Measurements from ENCODE around the gene TIMM44. TPM values are rescaled to one million over a fixed set of nuclear protein-coding genes. Genes with fewer than 3 reads are reported as not detected.
A peak's percentile ranks its signal among the peaks of the same experiment; 100 is the strongest.
"Not testable (repeated sequence)": the region's sequence is repeated elsewhere in the genome, so short reads cannot be mapped to it uniquely, and the experiment has no call there.

The TIMM44 gene
- total and polyA plus RNA-seq, 2 donors: 31.2 to 60.2 TPM

DNA sequence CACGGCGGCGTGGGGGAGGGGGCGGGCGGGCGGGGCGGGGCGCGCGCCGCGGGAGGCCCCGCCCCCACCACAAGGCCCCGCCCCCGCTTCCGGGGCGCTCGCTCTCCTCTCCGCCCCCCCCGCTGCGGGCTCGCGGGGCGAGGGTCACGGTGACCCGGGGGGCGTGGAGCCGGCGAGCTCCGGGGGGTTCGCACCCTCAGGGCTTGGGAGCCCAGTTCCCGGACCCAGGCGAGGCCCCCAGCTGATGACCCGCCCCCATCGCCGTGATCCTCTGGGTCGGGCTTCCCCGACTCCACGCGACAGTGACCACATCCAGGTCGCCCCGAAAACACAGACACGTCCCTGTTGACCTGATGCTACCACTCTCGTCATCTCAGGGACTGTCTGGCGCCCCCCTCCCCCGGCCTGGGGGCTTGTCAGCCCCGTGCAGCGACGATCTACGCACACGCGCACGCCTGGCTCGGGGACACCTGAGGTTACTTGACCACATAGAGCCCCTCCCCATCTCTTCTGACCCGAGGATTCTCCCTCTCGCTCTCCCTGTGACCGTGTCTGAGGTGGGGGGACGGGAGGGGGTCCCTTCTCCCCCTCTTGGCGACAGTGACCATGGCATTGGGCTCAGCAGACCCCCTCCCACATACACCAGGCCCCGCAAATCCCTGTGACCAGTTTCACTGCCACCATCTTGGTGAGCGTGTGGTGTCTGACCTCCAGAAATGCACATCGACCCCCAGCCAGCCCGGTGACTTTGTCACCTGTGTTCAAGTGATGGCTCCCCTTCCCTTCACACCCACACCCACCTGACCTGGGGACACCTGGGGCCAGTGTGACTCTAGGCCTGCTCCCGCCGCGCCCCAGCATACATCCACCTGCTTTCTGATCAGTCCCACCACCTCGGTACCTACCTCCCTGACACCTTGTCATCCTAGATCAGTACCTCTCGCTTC is 39.1 kb downstream of the TIMM44 start:
- H3K4me1 ChIP-seq (ENCODE audit: insufficient read depth): no peaks in the 10 kb centered on the region

DNA sequence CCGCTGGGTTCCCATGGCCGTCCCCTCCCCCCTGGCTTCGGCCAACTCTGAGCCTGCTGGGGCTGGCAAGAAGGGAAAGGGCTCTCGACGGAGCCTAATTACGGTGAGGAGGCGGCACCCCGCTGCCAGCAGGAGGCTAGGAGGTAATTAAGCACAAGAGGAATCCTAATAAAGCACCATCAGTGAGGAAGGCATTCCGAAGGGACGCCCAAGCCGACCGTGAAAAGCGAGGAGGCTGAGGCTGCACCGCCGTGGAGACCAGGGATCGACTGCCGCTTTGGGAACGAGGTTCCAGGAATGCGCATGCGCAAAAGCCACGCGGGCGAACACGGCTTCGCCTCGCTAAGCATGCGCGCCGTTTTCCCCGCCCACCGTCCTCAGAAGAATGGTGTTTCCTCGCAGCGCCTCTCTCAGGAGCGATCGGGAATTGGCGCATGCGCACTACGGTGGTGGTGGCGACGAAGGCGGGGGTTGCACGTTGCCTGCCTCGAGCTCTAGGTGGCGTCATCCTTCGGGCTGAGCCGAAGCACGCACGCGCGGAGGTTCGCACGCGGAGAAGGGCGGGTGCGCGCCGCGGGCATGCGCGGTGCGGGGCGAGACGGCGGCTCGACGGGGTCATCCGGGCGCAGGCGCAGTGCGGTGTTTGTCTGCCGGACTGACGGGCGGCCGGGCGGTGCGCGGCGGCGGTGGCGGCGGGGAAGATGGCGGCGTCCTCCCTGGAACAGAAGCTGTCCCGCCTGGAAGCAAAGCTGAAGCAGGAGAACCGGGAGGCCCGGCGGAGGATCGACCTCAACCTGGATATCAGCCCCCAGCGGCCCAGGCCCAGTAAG is 40.0 kb downstream of the TIMM44 start, which contains the start of gene MAP2K7:
Gene MAP2K7, plus strand, starts transcription at position 634 of the 830 bp plus-strand sequence. Its CDS starts 68 bp downstream, at position 702.
- peak within 1 kb of the TSS; percentile 75 for H3K4me3 ChIP-seq (ENCODE audit: low read depth, low read length)
- H3K4me1 ChIP-seq (ENCODE audit: insufficient read depth): no peaks in the 10 kb centered on the region
- DNase-seq (ENCODE audit: extremely low spot score): peak; percentile 99
- WGBS: under 1% methylated on average over 89 of the region's 89 CpGs
- peak within 1 kb of the TSS; percentile 44 for H3K27ac ChIP-seq (ENCODE audit: low read depth)
- no peaks in the 10 kb centered on the region for H3K36me3 ChIP-seq (ENCODE audit: insufficient read depth)

More for the DNA sequence above, 39.1 kb downstream of the TIMM44 start:
- Histone ChIP-seq H3K4me3 (ENCODE audit: low read depth, low read length) (peak overlapping the region; percentile 75), H3K36me3 (ENCODE audit: insufficient read depth) (no peaks in the 10 kb centered on the region), H3K27ac (ENCODE audit: low read depth) (peak overlapping the region; percentile 44)
- WGBS: 10% methylated on average over 67 of the region's 68 CpGs
- DNase-seq (ENCODE audit: extremely low spot score): no peak

- Histone ChIP-seq H3K4me1 (ENCODE audit: insufficient read depth) (no peaks in the 10 kb centered on the region), H3K36me3 (ENCODE audit: insufficient read depth) (no peaks in the 10 kb centered on the region), H3K4me3 (ENCODE audit: low read depth, low read length) (peak overlapping the region; percentile 29), H3K27ac (ENCODE audit: low read depth) (no peak overlapping the region)
- DNase-seq (ENCODE audit: extremely low spot score): no peak
- WGBS: 12% methylated on average over 20 of the region's 20 CpGs
These were observed 40.6 kb downstream of the TIMM44 start for GRCh38 chr19:7902796-7903243.

- no peaks in the 10 kb centered on the region for H3K36me3 ChIP-seq (ENCODE audit: insufficient read depth)
- no peak overlapping the region for H3K27ac ChIP-seq (ENCODE audit: low read depth)
- no peaks in the 10 kb centered on the region for H3K4me1 ChIP-seq (ENCODE audit: insufficient read depth)
- no peak for DNase-seq (ENCODE audit: extremely low spot score)
- H3K4me3 ChIP-seq (ENCODE audit: low read depth, low read length): no peak overlapping the region
- 91% methylated on average over 7 of the region's 7 CpGs for WGBS
These were observed 42.1 kb downstream of the TIMM44 start for GRCh38 chr19:7901337-7901736.

DNA sequence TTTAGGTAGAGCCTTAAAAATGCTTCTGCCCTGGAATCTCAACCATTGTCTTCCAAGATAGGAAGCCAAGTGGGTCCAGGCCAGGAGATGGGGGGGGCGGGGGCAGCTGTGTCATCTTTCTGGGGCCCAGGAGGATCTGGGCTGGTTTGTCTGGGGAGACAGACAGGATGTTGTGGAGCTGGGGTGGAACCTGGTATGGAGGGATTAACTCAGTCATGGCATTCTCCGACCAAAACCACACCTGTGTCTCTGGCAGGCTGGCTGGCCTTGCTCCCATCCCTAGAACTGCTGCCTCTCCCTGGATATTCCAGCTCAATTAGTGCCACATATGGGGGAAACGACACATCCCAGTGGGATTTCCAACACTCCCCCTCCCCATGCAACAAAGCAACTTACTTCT is 42.5 kb downstream of the TIMM44 start:
- 76% methylated on average over 3 of the region's 3 CpGs for whole genome bisulfite sequencing
- no peak overlapping the region for H3K27ac ChIP-seq (ENCODE audit: low read depth)
- DNase-seq (ENCODE audit: extremely low spot score): no peak
- H3K4me3 ChIP-seq (ENCODE audit: low read depth, low read length): no peak overlapping the region
- H3K4me1 ChIP-seq (ENCODE audit: insufficient read depth): no peaks in the 10 kb centered on the region
- no peaks in the 10 kb centered on the region for H3K36me3 ChIP-seq (ENCODE audit: insufficient read depth)

- Histone ChIP-seq H3K4me1 (ENCODE audit: insufficient read depth) (no peaks in the 10 kb centered on the region), H3K4me3 (ENCODE audit: low read depth, low read length) (no peak overlapping the region), H3K27ac (ENCODE audit: low read depth) (no peak overlapping the region), H3K36me3 (ENCODE audit: insufficient read depth) (no peaks in the 10 kb centered on the region)
- 82% methylated on average over 21 of the region's 21 CpGs for WGBS
- no peak for DNase-seq (ENCODE audit: extremely low spot score)
These were observed 43.0 kb downstream of the TIMM44 start for GRCh38 chr19:7900401-7900870.

DNA sequence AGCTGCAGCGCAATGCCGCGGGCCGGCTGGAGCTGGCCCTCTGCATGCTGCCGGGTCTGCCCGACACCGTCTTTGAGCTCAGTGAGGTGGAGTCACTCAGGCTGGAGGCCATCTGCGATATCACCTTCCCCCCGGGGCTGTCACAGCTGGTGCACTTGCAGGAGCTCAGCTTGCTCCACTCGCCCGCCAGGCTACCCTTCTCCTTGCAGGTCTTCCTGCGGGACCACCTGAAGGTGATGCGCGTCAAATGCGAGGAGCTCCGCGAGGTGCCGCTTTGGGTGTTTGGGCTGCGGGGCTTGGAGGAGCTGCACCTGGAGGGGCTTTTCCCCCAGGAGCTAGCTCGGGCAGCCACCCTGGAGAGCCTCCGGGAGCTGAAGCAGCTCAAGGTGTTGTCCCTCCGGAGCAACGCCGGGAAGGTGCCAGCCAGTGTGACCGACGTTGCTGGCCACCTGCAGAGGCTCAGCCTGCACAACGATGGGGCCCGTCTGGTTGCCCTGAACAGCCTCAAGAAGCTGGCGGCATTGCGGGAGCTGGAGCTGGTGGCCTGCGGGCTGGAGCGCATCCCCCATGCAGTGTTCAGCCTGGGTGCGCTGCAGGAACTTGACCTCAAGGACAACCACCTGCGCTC is 43.6 kb downstream of the TIMM44 start:
- DNase-seq (ENCODE audit: extremely low spot score): no peak
- no peaks in the 10 kb centered on the region for H3K36me3 ChIP-seq (ENCODE audit: insufficient read depth)
- WGBS: 90% methylated on average over 34 of the region's 34 CpGs
- no peak overlapping the region for H3K27ac ChIP-seq (ENCODE audit: low read depth)
- H3K4me3 ChIP-seq (ENCODE audit: low read depth, low read length): no peak overlapping the region
- no peaks in the 10 kb centered on the region for H3K4me1 ChIP-seq (ENCODE audit: insufficient read depth)

DNA sequence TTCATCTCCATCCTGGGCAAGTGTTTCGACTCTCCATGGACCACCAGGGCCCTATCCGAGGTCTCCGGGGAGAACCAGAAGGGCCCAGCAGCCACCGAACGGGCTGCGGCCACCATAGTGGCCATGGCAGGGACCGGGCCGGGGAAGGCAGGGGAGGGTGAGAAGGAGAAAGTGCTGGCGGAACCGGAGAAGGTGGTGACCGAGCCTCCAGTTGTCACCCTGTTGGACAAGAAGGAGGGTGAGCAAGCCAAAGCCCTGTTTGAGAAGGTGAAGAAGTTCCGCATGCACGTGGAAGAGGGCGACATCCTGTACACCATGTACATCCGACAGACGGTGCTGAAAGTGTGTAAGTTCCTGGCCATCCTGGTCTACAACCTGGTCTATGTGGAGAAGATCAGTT is 44.5 kb downstream of the TIMM44 start:
- Histone ChIP-seq H3K27ac (ENCODE audit: low read depth) (no peak overlapping the region), H3K36me3 (ENCODE audit: insufficient read depth) (no peaks in the 10 kb centered on the region), H3K4me1 (ENCODE audit: insufficient read depth) (no peaks in the 10 kb centered on the region), H3K4me3 (ENCODE audit: low read depth, low read length) (no peak overlapping the region)
- WGBS: 91% methylated on average over 16 of the region's 16 CpGs
- no peak for DNase-seq (ENCODE audit: extremely low spot score)

- 84% methylated on average over 11 of the region's 11 CpGs for WGBS
- H3K27ac ChIP-seq (ENCODE audit: low read depth): no peak overlapping the region
- H3K4me3 ChIP-seq (ENCODE audit: low read depth, low read length): no peak overlapping the region
These were observed 46.2 kb downstream of the TIMM44 start for GRCh38 chr19:7897292-7897691.

GRCh38 chr19:7895565-7895964 is 47.9 kb downstream of the TIMM44 start:
- H3K36me3 ChIP-seq (ENCODE audit: insufficient read depth): no peaks in the 10 kb centered on the region
- no peak for DNase-seq (ENCODE audit: extremely low spot score)
- no peaks in the 10 kb centered on the region for H3K4me1 ChIP-seq (ENCODE audit: insufficient read depth)
- 84% methylated on average over 13 of the region's 13 CpGs for WGBS
- no peak overlapping the region for H3K27ac ChIP-seq (ENCODE audit: low read depth)
- no peak overlapping the region for H3K4me3 ChIP-seq (ENCODE audit: low read depth, low read length)

More at GRCh38 chr19:7897292-7897691, 46.2 kb downstream of the TIMM44 start:
- DNase-seq (ENCODE audit: extremely low spot score): no peak
- H3K4me1 ChIP-seq (ENCODE audit: insufficient read depth): no peaks in the 10 kb centered on the region
- no peaks in the 10 kb centered on the region for H3K36me3 ChIP-seq (ENCODE audit: insufficient read depth)

- WGBS: 45% methylated on average over 18 of the region's 18 CpGs
- no peak overlapping the region for H3K4me3 ChIP-seq (ENCODE audit: low read depth, low read length)
- no peaks in the 10 kb centered on the region for H3K4me1 ChIP-seq (ENCODE audit: insufficient read depth)
- H3K36me3 ChIP-seq (ENCODE audit: insufficient read depth): no peaks in the 10 kb centered on the region
- no peak for DNase-seq (ENCODE audit: extremely low spot score)
- peak overlapping the region; percentile 67 for H3K27ac ChIP-seq (ENCODE audit: low read depth)
These were observed 48.7 kb downstream of the TIMM44 start for GRCh38 chr19:7894612-7895309.

- 75% methylated on average over 18 of the region's 18 CpGs for WGBS
- not testable (repeated sequence) for DNase-seq (ENCODE audit: extremely low spot score); H3K4me3 ChIP-seq (ENCODE audit: low read depth, low read length)
These were observed 49.9 kb downstream of the TIMM44 start for GRCh38 chr19:7893362-7894101.

More at GRCh38 chr19:7893362-7894101, 49.9 kb downstream of the TIMM44 start:
- not testable (repeated sequence) for H3K27ac ChIP-seq (ENCODE audit: low read depth); H3K4me1 ChIP-seq (ENCODE audit: insufficient read depth); H3K36me3 ChIP-seq (ENCODE audit: insufficient read depth)
